Lung (tissue), 12 donors: ENCODE results near the gene NKD2. TPM values are rescaled to one million over a fixed set of nuclear protein-coding genes. Genes with fewer than 3 reads are reported as not detected.

Source experiments
- ATAC-seq: fragments of 200-7000 bp; cut with Tn5 transposase; one replicate; pipeline ENCODE4 v1.9.1; 2020; ENCODE audit warnings: moderate number of reproducible peaks; ENCODE audit not compliant: insufficient read depth, low FRiP score
- DNase-seq, 3 donors: peaks; one replicate each; pipeline ENCODE4 v3.0.0-alpha.2; 2013 to 2017
- H3K27ac ChIP-seq, 2 donors: one replicate each; pipeline ENCODE4 v1.5.1; 2013; ENCODE audit warnings: mild to moderate bottlenecking in 2 of 2, moderate library complexity in 2 of 2, control low read depth in 1 of 2, inconsistent platforms in 1 of 2, low read depth in 1 of 2, low read length in 1 of 2
- H3K27me3 ChIP-seq, 3 donors: one replicate each; pipeline ENCODE4 v1.5.1; 2013; ENCODE audit warnings: low read length in 2 of 3; ENCODE audit not compliant: control insufficient read depth in 3 of 3, insufficient read depth in 3 of 3
- H3K36me3 ChIP-seq, 4 donors: one replicate each; pipeline ENCODE4 v1.5.1; 2013; ENCODE audit warnings: low read length in 4 of 4, mild to moderate bottlenecking in 1 of 4, moderate library complexity in 1 of 4; ENCODE audit not compliant: control insufficient read depth in 4 of 4, insufficient read depth in 4 of 4
- H3K4me1 ChIP-seq, 5 donors: one replicate each; pipeline ENCODE4 v1.5.1; 2013; ENCODE audit warnings: low read length in 5 of 5, mild to moderate bottlenecking in 2 of 5, moderate library complexity in 1 of 5; ENCODE audit not compliant: control insufficient read depth in 5 of 5, insufficient read depth in 5 of 5
- H3K4me3 ChIP-seq: one replicate; pipeline ENCODE4 v1.5.1; 2013; ENCODE audit warnings: mild to moderate bottlenecking, control low read depth, moderate library complexity
- H3K9ac ChIP-seq, 2 donors: one replicate each; pipeline ENCODE4 v1.5.1; 2013; ENCODE audit warnings: low read length in 2 of 2, control low read depth in 1 of 2; ENCODE audit not compliant: insufficient read depth in 1 of 2
- H3K9me3 ChIP-seq, 4 donors: one replicate each; pipeline ENCODE4 v1.5.1; 2013; ENCODE audit warnings: low read length in 3 of 4, mild to moderate bottlenecking in 1 of 4, moderate library complexity in 1 of 4; ENCODE audit not compliant: control insufficient read depth in 4 of 4, insufficient read depth in 3 of 4
- WGBS, 2 donors: extraction: QIAGEN DNeasy Blood & Tissue Kit; methylation state at CpG; one replicate each; pipeline ENCODE4 v1.1.7; 2013; 5-methylcytosine and 5-hydroxymethylcytosine counted together
- polyA plus RNA-seq, 2 donors: library from polyadenylated mRNA; stranded (reverse); fragments of 200-250 nt; gene quantifications; one replicate each; pipeline ENCODE4 v1.2.1, GENCODE V29; 2013
- total RNA-seq, 2 donors: library from RNA; depleted of rRNA in 1 of 2; stranded (reverse); fragments of >200 nt in 1 of 2; gene quantifications; one replicate each; pipeline ENCODE4 v1.2.1, GENCODE V29; 2014 to 2021
- TF ChIP-seq, protein P1 (sequence below): IDR thresholded peaks from 2 replicates; pipeline ENCODE4 v1.5.1; 2012; ENCODE audit warnings: mild to moderate bottlenecking; ENCODE audit errors: control extremely low read depth, extremely low read depth
- donor health status: control.
- donor health status: control.
- donor health status: Bipolar disorder and iron deficiency.
- donor health status: healthy.
- donor health status: DM: yes; HTN: yes; CAD: no.

Gene NKD2
- total and polyA plus RNA-seq, 4 donors: 9.9 to 88.0 (median 48.4) TPM

DNA sequence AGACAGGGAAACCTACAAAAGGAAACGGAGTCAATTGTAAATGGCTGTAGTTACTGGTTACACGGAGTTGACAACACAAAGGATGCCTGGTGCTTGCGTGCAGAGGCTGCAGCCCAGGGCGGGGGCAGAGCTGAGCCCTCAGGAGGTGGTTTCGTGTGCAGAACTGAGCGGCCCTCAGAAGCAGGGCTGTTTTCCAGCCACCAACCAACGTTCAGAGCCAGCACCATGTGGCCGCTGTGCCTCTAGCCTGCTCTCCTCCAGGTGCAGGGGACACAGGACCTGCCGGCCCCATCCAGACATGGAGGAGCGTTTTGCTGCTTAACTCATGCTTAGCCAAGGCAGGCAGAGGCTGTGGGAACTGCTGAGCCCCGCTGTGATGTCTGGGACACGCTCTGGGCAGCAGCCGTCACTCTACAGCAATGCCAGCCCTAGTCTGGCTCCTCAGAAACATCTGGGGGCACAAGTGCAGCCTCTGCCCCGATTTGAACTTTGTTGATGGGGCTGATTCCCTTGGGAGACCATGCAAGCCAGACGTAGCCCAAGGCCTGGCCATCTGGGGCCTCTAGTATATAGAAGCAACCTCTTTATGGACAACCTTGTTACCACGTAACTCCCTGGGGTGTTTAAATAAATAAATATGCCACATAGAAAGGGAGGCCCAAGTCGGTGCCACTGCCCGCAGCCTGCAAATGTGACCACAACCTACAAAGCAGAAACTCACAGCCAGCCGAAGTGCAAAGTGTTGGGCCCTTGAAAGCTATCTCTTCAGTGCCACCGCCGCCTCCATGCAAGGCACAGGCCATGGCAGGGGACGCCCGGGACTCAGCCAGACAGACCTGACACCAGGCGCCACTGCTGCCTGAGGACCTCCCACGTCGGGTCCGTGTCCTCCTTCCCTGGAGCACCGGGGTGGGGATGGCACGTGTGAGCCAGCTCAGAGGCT lies 42.1 kb downstream of the NKD2 start:
- no peak overlapping the region for H3K27ac ChIP-seq
- H3K27me3 ChIP-seq: no peaks in the 10 kb centered on the region
- peaks cover 0 to 49% (median 13%) of the 10 kb centered on the region in 4 donors for H3K36me3 ChIP-seq
- H3K4me1 ChIP-seq: no peaks in the 10 kb centered on the region
- no peak overlapping the region for H3K9ac ChIP-seq
- peaks cover 0 to 2% (median 0%) of the 10 kb centered on the region in 4 donors for H3K9me3 ChIP-seq
- no peak overlapping the region for H3K4me3 ChIP-seq
- DNase-seq (no peak), ATAC-seq (no peak)
- WGBS, 2 donors: 86 to 92% methylated on average over 27 to 29 of the region's 29 CpGs
- TF ChIP-seq, protein P1, sequence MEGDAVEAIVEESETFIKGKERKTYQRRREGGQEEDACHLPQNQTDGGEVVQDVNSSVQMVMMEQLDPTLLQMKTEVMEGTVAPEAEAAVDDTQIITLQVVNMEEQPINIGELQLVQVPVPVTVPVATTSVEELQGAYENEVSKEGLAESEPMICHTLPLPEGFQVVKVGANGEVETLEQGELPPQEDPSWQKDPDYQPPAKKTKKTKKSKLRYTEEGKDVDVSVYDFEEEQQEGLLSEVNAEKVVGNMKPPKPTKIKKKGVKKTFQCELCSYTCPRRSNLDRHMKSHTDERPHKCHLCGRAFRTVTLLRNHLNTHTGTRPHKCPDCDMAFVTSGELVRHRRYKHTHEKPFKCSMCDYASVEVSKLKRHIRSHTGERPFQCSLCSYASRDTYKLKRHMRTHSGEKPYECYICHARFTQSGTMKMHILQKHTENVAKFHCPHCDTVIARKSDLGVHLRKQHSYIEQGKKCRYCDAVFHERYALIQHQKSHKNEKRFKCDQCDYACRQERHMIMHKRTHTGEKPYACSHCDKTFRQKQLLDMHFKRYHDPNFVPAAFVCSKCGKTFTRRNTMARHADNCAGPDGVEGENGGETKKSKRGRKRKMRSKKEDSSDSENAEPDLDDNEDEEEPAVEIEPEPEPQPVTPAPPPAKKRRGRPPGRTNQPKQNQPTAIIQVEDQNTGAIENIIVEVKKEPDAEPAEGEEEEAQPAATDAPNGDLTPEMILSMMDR: no peak

DNA sequence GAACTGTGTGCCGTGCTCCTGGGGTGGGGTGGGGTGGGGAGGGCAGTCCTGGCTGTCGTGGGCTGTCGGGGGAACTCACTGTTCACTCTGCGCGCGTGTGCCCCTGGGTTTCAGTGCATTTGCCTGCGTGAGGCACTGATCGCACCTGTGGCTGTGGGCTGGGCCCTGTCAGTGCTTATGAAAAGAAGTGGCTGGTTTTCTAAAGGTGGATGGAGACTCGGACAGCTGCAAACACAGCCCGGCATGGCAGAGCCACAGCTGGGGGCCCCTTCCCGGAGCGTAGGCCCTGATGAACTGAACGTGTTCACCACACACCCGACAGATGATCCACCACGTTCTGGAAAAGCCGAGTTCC lies 42.7 kb downstream of the NKD2 start:
- TF ChIP-seq, protein P1: no peak
- H3K27ac ChIP-seq: no peak overlapping the region
- WGBS, 2 donors: 91 to 92% methylated on average over 16 of the region's 16 CpGs
- DNase-seq (no peak), ATAC-seq (no peak)
- H3K36me3 ChIP-seq: peaks cover 0 to 55% (median 13%) of the 10 kb centered on the region in 4 donors
- H3K9ac ChIP-seq: no peak overlapping the region
- no peaks in the 10 kb centered on the region for H3K4me1 ChIP-seq
- H3K27me3 ChIP-seq: no peaks in the 10 kb centered on the region
- H3K4me3 ChIP-seq: no peak overlapping the region
- peaks cover 0 to 2% (median 0%) of the 10 kb centered on the region in 4 donors for H3K9me3 ChIP-seq

DNA sequence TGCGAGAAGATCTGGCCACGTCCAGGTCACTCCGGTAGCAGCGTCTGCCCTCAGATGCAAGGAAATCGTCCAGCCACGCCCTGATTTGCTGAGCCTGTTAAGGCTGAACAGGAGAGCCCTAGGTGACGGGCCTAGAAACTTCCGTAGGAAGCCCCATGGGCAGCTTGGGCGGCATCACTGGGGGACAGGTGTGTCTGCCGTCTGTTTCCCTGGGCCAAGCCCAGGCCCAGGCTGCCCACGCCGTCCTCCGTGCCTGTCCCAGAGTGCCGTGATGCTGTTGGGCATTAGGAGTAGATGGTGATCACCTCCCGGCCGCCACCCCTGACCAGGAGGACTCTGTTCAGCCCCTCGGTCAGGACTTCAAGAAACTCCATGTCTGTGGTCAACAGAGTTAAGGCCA lies 43.5 kb downstream of the NKD2 start:
- WGBS, 2 donors: 92 to 96% methylated on average over 17 of the region's 17 CpGs

More for the DNA sequence above, 43.5 kb downstream of the NKD2 start:
- H3K9me3 ChIP-seq: peaks cover 0 to 2% (median 0%) of the 10 kb centered on the region in 4 donors
- TF ChIP-seq, protein P1: no peak
- H3K36me3 ChIP-seq: peaks cover 0 to 62% (median 16%) of the 10 kb centered on the region in 4 donors
- H3K4me3 ChIP-seq: no peak overlapping the region
- no peaks in the 10 kb centered on the region for H3K4me1 ChIP-seq
- no peak overlapping the region for H3K9ac ChIP-seq
- DNase-seq (no peak), ATAC-seq (no peak)
- no peaks in the 10 kb centered on the region for H3K27me3 ChIP-seq
- no peak overlapping the region for H3K27ac ChIP-seq
